Measurements from ENCODE around the gene WASF1. TPM values are rescaled to one million over a fixed set of nuclear protein-coding genes. Genes with fewer than 3 reads are reported as not detected.

Gene WASF1
- total and polyA plus RNA-seq, 2 experiments from 2014 or later: 12.3 to 25.1 TPM

DNA sequence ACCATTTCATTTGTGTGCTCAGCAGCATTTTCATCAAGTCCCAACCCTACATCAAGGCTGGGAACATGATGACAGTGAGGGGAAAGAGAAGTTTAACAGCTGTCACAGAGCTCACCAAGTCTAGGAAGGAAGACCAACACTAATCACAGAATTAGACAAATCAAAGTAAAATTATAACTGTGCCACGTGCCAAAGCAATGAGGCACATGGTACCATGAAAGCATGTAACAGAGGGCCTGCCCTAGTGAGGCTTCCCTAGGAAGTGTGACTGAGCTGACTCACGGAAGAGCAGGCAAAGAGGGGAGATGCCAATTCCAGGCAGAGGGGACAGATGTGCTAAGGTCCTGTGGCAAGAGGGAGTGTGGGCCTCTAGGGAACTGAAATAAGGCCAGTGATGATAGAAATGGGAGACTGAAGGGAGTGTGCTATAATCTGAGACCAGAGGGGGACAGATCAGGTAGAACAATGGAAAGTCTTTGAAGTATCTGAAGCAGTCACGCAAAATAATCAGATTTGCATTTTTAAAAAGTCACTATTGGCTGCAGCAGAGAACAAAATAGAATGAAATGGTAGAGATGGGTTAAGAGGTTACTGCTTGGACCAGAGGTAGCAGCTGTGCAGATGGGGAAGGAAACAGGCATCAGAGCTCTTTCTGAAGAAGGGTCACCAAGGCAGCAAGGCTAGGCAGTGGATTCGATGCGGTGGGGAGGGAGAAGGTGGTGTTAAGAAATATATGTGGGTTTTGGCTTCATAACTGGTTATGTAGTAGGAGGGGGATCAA is 114.5 kb downstream of the WASF1 start:
- Histone ChIP-seq H3K27me3 (replicated peaks; ENCODE audit: insufficient read depth) (peaks cover 16% of the 10 kb centered on the region), H3K4me1 (ENCODE audit: insufficient read depth) (no peaks in the 10 kb centered on the region), H3K36me3 (ENCODE audit: low read depth) (no peaks in the 10 kb centered on the region), H3K4me2 (ENCODE audit: unreplicated experiment) (no peak overlapping the region), H4K20me1 (ENCODE audit: insufficient read depth) (no peaks in the 10 kb centered on the region), H3K9me3 (ENCODE audit: low read depth) (no peaks in the 10 kb centered on the region), H2AFZ (no peak overlapping the region), H3K9me2 (ENCODE audit: insufficient read depth) (no peaks in the 10 kb centered on the region), H3K79me2 (ENCODE audit: insufficient read depth) (no peaks in the 10 kb centered on the region), H3K27ac (no peak overlapping the region), H3K9ac (no peak overlapping the region), H3F3A (ENCODE audit: insufficient read depth) (no peaks in the 10 kb centered on the region), H3K4me3 (no peak overlapping the region)
- TF ChIP-seq EZH2phosphoT487 (IDR thresholded peaks at IDR 0.05; ENCODE audit: insufficient read depth, low read depth): no peak
- no peak for TF ChIP-seq EZH2 (IDR thresholded peaks at IDR 0.05; ENCODE audit: insufficient read depth, poor library complexity, severe bottlenecking)
- in situ Hi-C loops (cut with MboI): no loop called here
- WGBS, 2 experiments (ENCODE audit: low coverage in 1 of 2, low lambda C conversion rate in 2 of 2, missing lambda C conversion rate in 2 of 2): 82% methylated on average over 5 of the region's 5 CpGs
- DNase-seq: no peak

GRCh38 chr6:110063594-110064263 is 115.7 kb downstream of the WASF1 start:
- Histone ChIP-seq H3F3A (ENCODE audit: insufficient read depth) (no peaks in the 10 kb centered on the region), H3K36me3 (ENCODE audit: low read depth) (no peaks in the 10 kb centered on the region), H3K27ac (no peak overlapping the region), H3K9ac (no peak overlapping the region), H3K4me2 (ENCODE audit: unreplicated experiment) (no peak overlapping the region), H3K79me2 (ENCODE audit: insufficient read depth) (no peaks in the 10 kb centered on the region), H3K27me3 (replicated peaks; ENCODE audit: insufficient read depth) (peaks cover 28% of the 10 kb centered on the region), H3K4me3 (no peak overlapping the region), H3K9me2 (ENCODE audit: insufficient read depth) (no peaks in the 10 kb centered on the region), H3K4me1 (ENCODE audit: insufficient read depth) (no peaks in the 10 kb centered on the region), H2AFZ (no peak overlapping the region), H3K9me3 (ENCODE audit: low read depth) (no peaks in the 10 kb centered on the region), H4K20me1 (ENCODE audit: insufficient read depth) (no peaks in the 10 kb centered on the region)
- WGBS, 2 experiments (ENCODE audit: low coverage in 1 of 2, low lambda C conversion rate in 2 of 2, missing lambda C conversion rate in 2 of 2): 48 to 57% methylated on average over 6 of the region's 6 CpGs
- DNase-seq: no peak
- in situ Hi-C loops (cut with MboI): no loop called here
- no peak for TF ChIP-seq EZH2phosphoT487 (IDR thresholded peaks at IDR 0.05; ENCODE audit: insufficient read depth, low read depth)
- TF ChIP-seq EZH2 (IDR thresholded peaks at IDR 0.05; ENCODE audit: insufficient read depth, poor library complexity, severe bottlenecking): no peak

GRCh38 chr6:110055387-110055735 is 124.1 kb downstream of the WASF1 start:
- DNase-seq: no peak
- no peaks in the 10 kb centered on the region for H4K20me1 ChIP-seq (ENCODE audit: insufficient read depth)
- H3K9me2 ChIP-seq (ENCODE audit: insufficient read depth): no peaks in the 10 kb centered on the region
- H3F3A ChIP-seq (ENCODE audit: insufficient read depth): no peaks in the 10 kb centered on the region
- in situ Hi-C loops (cut with MboI): loop anchor here (10.0 kb wide), 2 partner anchors 339 to 531 kb away; no protein-coding TSS in a partner anchor
- no peak overlapping the region for H3K4me2 ChIP-seq (ENCODE audit: unreplicated experiment)
- H3K36me3 ChIP-seq (ENCODE audit: low read depth): no peaks in the 10 kb centered on the region
- no peak overlapping the region for H3K4me3 ChIP-seq
- 67 to 69% methylated on average over 3 of the region's 3 CpGs for WGBS, 2 experiments (ENCODE audit: low coverage in 1 of 2, low lambda C conversion rate in 2 of 2, missing lambda C conversion rate in 2 of 2)
- H3K9ac ChIP-seq: no peak overlapping the region
- H3K27ac ChIP-seq: no peak overlapping the region
- no peaks in the 10 kb centered on the region for H3K9me3 ChIP-seq (ENCODE audit: low read depth)
- peaks cover 22% of the 10 kb centered on the region for H3K27me3 ChIP-seq (replicated peaks; ENCODE audit: insufficient read depth)
- no peaks in the 10 kb centered on the region for H3K79me2 ChIP-seq (ENCODE audit: insufficient read depth)
- H3K4me1 ChIP-seq (ENCODE audit: insufficient read depth): no peaks in the 10 kb centered on the region
- no peak overlapping the region for H2AFZ ChIP-seq
- TF ChIP-seq EZH2phosphoT487 (IDR thresholded peaks at IDR 0.05; ENCODE audit: insufficient read depth, low read depth) (no peak), EZH2 (IDR thresholded peaks at IDR 0.05; ENCODE audit: insufficient read depth, poor library complexity, severe bottlenecking) (no peak)

- no peaks in the 10 kb centered on the region for H3K4me1 ChIP-seq (ENCODE audit: insufficient read depth)
- DNase-seq: no peak
- H3K9me2 ChIP-seq (ENCODE audit: insufficient read depth): no peaks in the 10 kb centered on the region
- H3K4me3 ChIP-seq: no peak overlapping the region
- 65 to 73% methylated on average over 15 of the region's 15 CpGs for WGBS, 2 experiments (ENCODE audit: low coverage in 1 of 2, low lambda C conversion rate in 2 of 2, missing lambda C conversion rate in 2 of 2)
- TF ChIP-seq EZH2phosphoT487 (IDR thresholded peaks at IDR 0.05; ENCODE audit: insufficient read depth, low read depth) (no peak), EZH2 (IDR thresholded peaks at IDR 0.05; ENCODE audit: insufficient read depth, poor library complexity, severe bottlenecking) (no peak)
- no peaks in the 10 kb centered on the region for H3F3A ChIP-seq (ENCODE audit: insufficient read depth)
- peaks cover 17% of the 10 kb centered on the region for H3K27me3 ChIP-seq (replicated peaks; ENCODE audit: insufficient read depth)
- H3K9ac ChIP-seq: no peak overlapping the region
- no peaks in the 10 kb centered on the region for H3K9me3 ChIP-seq (ENCODE audit: low read depth)
- in situ Hi-C loops (cut with MboI): loop anchor here (10.0 kb wide), 2 partner anchors 340 to 530 kb away; no protein-coding TSS in a partner anchor
- no peaks in the 10 kb centered on the region for H4K20me1 ChIP-seq (ENCODE audit: insufficient read depth)
- H3K27ac ChIP-seq: no peak overlapping the region
- no peaks in the 10 kb centered on the region for H3K79me2 ChIP-seq (ENCODE audit: insufficient read depth)
- no peaks in the 10 kb centered on the region for H3K36me3 ChIP-seq (ENCODE audit: low read depth)
- H3K4me2 ChIP-seq (ENCODE audit: unreplicated experiment): no peak overlapping the region
- no peak overlapping the region for H2AFZ ChIP-seq
These were observed 124.6 kb downstream of the WASF1 start for GRCh38 chr6:110054664-110055386.
